Ascending aorta (tissue), 2 donors: Measurements from ENCODE around the gene SNAP47. TPM values are rescaled to one million over a fixed set of nuclear protein-coding genes. Genes with fewer than 3 reads are reported as not detected.

ENCODE experiments used
- DNase-seq, 2 donors: peaks; one replicate each; pipeline ENCODE4 v3.0.0-alpha.2; 2019; ENCODE audit warnings: low spot score in 2 of 2
- H3K27ac ChIP-seq, 2 donors: fragments of 200-600 bp; sonication (generic); one replicate each; pipeline ENCODE4 v1.5.1; 2016 to 2017; ENCODE audit warnings: mild to moderate bottlenecking in 1 of 2
- H3K27me3 ChIP-seq: fragments of 200-600 bp; sonication (generic); one replicate; pipeline ENCODE4 v1.5.1; 2017
- H3K36me3 ChIP-seq, 2 donors: fragments of 200-600 bp; sonication (generic); one replicate each; pipeline ENCODE4 v1.5.1; 2016
- H3K4me1 ChIP-seq, 2 donors: fragments of 200-600 bp; sonication (generic); one replicate each; pipeline ENCODE4 v1.5.1; 2016 to 2017; ENCODE audit warnings: mild to moderate bottlenecking in 1 of 2
- H3K4me3 ChIP-seq, 2 donors: fragments of 200-600 bp; sonication (generic); one replicate each; pipeline ENCODE4 v1.5.1; 2016 to 2017; ENCODE audit warnings: mild to moderate bottlenecking in 1 of 2
- H3K9me3 ChIP-seq, 2 donors: fragments of 200-600 bp; sonication (generic); one replicate each; pipeline ENCODE4 v1.5.1; 2016
- intact Hi-C: fragments of 100-400 bp; cut with DNase I; formaldehyde crosslinking; loops from one replicate; pipeline ENCODE4 v1.15.1; 2023
- total RNA-seq: library from RNA; depleted of rRNA; stranded (reverse); fragments of >200 nt; gene quantifications from one replicate; pipeline ENCODE4 v1.1.0, GENCODE V29; 2016
- TF ChIP-seq, protein P1 (sequence below), 3 experiments: fragments of 200-600 bp in 2 of 3; fragments of 450-650 bp in 1 of 3; sonication (generic) in 2 of 3; IDR thresholded peaks; one replicate each; pipeline ENCODE4 v1.5.1; 2016 to 2019; ENCODE audit warnings: antibody characterized with exemption in 3 of 3, mild to moderate bottlenecking in 1 of 3, moderate library complexity in 1 of 3

SNAP47 gene
- total RNA-seq, 1 donor from 2014 or later = 54.0 TPM

GRCh38 chr1:227748496-227749182 is 13.4 kb downstream of the SNAP47 start:
- H3K4me3 ChIP-seq = no peak overlapping the region
- no peaks in the 10 kb centered on the region for H3K9me3 ChIP-seq
- no peaks in the 10 kb centered on the region for H3K27me3 ChIP-seq
- TF ChIP-seq, protein P1, sequence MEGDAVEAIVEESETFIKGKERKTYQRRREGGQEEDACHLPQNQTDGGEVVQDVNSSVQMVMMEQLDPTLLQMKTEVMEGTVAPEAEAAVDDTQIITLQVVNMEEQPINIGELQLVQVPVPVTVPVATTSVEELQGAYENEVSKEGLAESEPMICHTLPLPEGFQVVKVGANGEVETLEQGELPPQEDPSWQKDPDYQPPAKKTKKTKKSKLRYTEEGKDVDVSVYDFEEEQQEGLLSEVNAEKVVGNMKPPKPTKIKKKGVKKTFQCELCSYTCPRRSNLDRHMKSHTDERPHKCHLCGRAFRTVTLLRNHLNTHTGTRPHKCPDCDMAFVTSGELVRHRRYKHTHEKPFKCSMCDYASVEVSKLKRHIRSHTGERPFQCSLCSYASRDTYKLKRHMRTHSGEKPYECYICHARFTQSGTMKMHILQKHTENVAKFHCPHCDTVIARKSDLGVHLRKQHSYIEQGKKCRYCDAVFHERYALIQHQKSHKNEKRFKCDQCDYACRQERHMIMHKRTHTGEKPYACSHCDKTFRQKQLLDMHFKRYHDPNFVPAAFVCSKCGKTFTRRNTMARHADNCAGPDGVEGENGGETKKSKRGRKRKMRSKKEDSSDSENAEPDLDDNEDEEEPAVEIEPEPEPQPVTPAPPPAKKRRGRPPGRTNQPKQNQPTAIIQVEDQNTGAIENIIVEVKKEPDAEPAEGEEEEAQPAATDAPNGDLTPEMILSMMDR (IDR thresholded peaks at IDR 0.05) = no peak
- intact Hi-C loops = no loop called here
- H3K4me1 ChIP-seq = peaks cover 0 to 10% of the 10 kb centered on the region in 2 donors
- H3K36me3 ChIP-seq = peaks cover 12 to 15% of the 10 kb centered on the region in 2 donors
- H3K27ac ChIP-seq = peak overlapping the region in 1 of 2 donors; percentile 50
- no peak for DNase-seq

DNA sequence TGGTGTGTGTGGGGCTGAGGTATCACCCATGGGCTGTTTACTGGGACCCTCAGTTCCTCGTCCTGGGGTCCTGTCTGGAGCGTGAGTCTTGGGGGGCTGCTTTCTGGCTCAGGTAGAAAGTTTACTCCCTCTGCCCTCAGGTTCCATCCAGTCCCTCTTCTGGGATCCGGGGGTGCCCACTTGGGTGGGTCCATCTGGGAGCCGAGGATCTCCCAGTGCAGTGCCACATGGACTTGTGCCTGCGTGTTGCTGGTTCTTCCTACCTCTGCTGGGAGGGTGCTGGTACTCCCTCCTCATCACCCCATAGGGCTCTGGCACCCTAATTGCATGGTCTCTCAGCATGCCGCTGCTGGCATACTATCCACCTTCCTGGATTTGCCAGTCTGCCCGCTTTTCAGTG is 14.0 kb downstream of the SNAP47 start:
- Histone ChIP-seq H3K4me1 (peaks cover 0 to 15% of the 10 kb centered on the region in 2 donors), H3K27ac (no peak overlapping the region), H3K36me3 (peaks cover 12 to 15% of the 10 kb centered on the region in 2 donors), H3K27me3 (no peaks in the 10 kb centered on the region), H3K9me3 (no peaks in the 10 kb centered on the region), H3K4me3 (no peak overlapping the region)
- intact Hi-C loops = no loop called here
- no peak for DNase-seq
- TF ChIP-seq, protein P1 (IDR thresholded peaks at IDR 0.05) = no peak

DNA sequence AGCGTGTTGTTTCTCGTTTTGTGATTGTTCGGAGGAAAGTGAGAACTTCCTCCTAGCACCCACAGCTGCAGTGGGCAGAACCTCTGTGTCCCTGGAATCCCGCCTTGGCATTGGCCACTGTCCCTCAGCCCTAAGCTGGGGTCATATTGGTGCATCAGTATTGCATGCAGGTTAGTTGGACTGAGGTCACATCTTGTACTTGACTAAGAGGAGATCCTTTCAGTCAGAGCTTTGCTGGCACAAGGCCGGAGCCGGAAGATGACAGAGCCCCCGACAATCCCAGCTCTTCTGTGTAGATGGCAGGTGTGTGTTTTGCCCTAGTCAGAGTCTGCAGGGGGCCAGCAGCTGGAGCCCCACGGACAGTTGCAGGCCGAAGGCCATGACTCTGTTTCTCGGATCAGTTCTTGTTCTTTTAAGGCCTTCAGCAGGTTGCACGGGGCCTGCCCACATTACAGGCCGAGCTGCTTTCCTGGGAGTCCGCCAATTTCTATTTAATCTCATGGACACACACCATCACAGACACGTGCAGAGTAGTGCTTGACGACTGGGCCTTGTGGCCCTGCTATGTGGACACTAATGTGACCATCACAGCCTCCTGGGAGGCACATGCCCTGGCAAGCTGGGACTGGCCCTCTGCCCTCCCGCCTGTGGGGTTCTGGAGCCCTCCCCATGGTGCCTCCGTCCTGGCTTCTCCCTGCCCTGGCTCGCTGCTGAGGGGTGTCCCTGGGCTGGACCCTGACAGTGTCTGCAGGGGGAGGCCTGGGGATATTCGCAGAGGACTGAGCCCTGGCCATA is 14.9 kb downstream of the SNAP47 start:
- Histone ChIP-seq H3K4me3 (no peak overlapping the region), H3K36me3 (peaks cover 12 to 15% of the 10 kb centered on the region in 2 donors), H3K4me1 (peaks cover 0 to 17% of the 10 kb centered on the region in 2 donors), H3K9me3 (no peaks in the 10 kb centered on the region), H3K27ac (no peak overlapping the region), H3K27me3 (no peaks in the 10 kb centered on the region)
- TF ChIP-seq, protein P1 (IDR thresholded peaks at IDR 0.05) = no peak
- intact Hi-C loops = no loop called here
- DNase-seq = no peak

GRCh38 chr1:227753999-227754711 is 18.9 kb downstream of the SNAP47 start:
- no peak for DNase-seq
- intact Hi-C loops = no loop called here
- Histone ChIP-seq H3K4me1 (peaks cover 0 to 11% of the 10 kb centered on the region in 2 donors), H3K27me3 (no peaks in the 10 kb centered on the region), H3K36me3 (peaks cover 8 to 16% of the 10 kb centered on the region in 2 donors), H3K4me3 (no peak overlapping the region), H3K9me3 (no peaks in the 10 kb centered on the region), H3K27ac (peak overlapping the region in 1 of 2 donors; percentile 19)
- TF ChIP-seq, protein P1 (IDR thresholded peaks at IDR 0.05) = no peak

- DNase-seq = no peak
- Histone ChIP-seq H3K4me3 (no peak overlapping the region), H3K36me3 (peaks cover 16 to 24% of the 10 kb centered on the region in 2 donors), H3K27ac (no peak overlapping the region), H3K27me3 (no peaks in the 10 kb centered on the region), H3K4me1 (peaks cover 0 to 11% of the 10 kb centered on the region in 2 donors), H3K9me3 (no peaks in the 10 kb centered on the region)
- intact Hi-C loops = no loop called here
- TF ChIP-seq, protein P1 (IDR thresholded peaks at IDR 0.05) = no peak
Measured at GRCh38 chr1:227754958-227755357, 19.7 kb downstream of the SNAP47 start.
